ENCODE results near the gene PFKFB4. TPM values are rescaled to one million over a fixed set of nuclear protein-coding genes. Genes with fewer than 3 reads are reported as not detected.
"Not testable (repeated sequence)": the region's sequence is repeated elsewhere in the genome, so short reads cannot be mapped to it uniquely, and the experiment has no call there.

PFKFB4 gene
- total RNA-seq, 2 experiments from 2014 or later: 90.8 to 94.0 TPM

- no peak for TF ChIP-seq CTCF (IDR thresholded peaks at IDR 0.05)
- POLR2A ChIA-PET: interaction anchor here (1.0 kb wide), 1 partner anchor 8 kb away, joined by 3 read pairs; no protein-coding TSS in a partner anchor
- CTCF ChIA-PET: interaction anchor here (1.3 to 3.1 kb wide), 3 partner anchors 17 to 132 kb away, joined by 3 to 18 read pairs (median 5); no protein-coding TSS in a partner anchor
Measured at GRCh38 chr3:48532271-48532976, 24.2 kb downstream of the PFKFB4 start.

GRCh38 chr3:48530701-48531100 is 25.9 kb downstream of the PFKFB4 start:
- intact Hi-C loops (cut with micrococcal nuclease); DNase-seq; H3K4me1 Mint-ChIP-seq (ENCODE audit: low read depth); H3K4me3 Mint-ChIP-seq; H3K27me3 Mint-ChIP-seq; H3K9me3 Mint-ChIP-seq; ATAC-seq; H3K27ac Mint-ChIP-seq: not testable (repeated sequence)
- H3K36me3 Mint-ChIP-seq (ENCODE audit: low read depth): peaks cover 55% of the 10 kb centered on the region
- ChIA-PET CTCF (interaction anchor here (1.1 to 1.2 kb wide), 2 partner anchors 11 to 95 kb away, joined by 3 to 4 read pairs; no protein-coding TSS in a partner anchor), POLR2A (interaction anchor here (1.4 kb wide), 1 partner anchor 11 kb away, joined by 3 read pairs; no protein-coding TSS in a partner anchor)

More at GRCh38 chr3:48532271-48532976, 24.2 kb downstream of the PFKFB4 start:
- no peaks in the 10 kb centered on the region for H3K27me3 Mint-ChIP-seq
- DNase-seq: no peak
- peaks cover 61% of the 10 kb centered on the region for H3K36me3 Mint-ChIP-seq (ENCODE audit: low read depth)
- no peak overlapping the region for H3K4me3 Mint-ChIP-seq
- H3K9me3 Mint-ChIP-seq: no peaks in the 10 kb centered on the region
- no peak overlapping the region for H3K27ac Mint-ChIP-seq
- ATAC-seq: no peak
- no peaks in the 10 kb centered on the region for H3K4me1 Mint-ChIP-seq (ENCODE audit: low read depth)
- intact Hi-C loops (cut with micrococcal nuclease): no loop called here

- Mint-ChIP-seq H3K27me3 (no peaks in the 10 kb centered on the region), H3K9me3 (no peaks in the 10 kb centered on the region), H3K27ac (no peak overlapping the region), H3K4me1 (ENCODE audit: low read depth) (no peaks in the 10 kb centered on the region), H3K4me3 (no peak overlapping the region), H3K36me3 (ENCODE audit: low read depth) (peaks cover 49% of the 10 kb centered on the region)
- ChIA-PET POLR2A (interaction anchor here (1.4 kb wide), 1 partner anchor 12 kb away, joined by 3 read pairs; no protein-coding TSS in a partner anchor), CTCF (interaction anchor here (1.3 to 1.5 kb wide), 3 partner anchors 20 to 128 kb away, joined by 4 to 8 read pairs (median 6); no protein-coding TSS in a partner anchor)
- intact Hi-C loops (cut with micrococcal nuclease): no loop called here
- no peak for DNase-seq
- no peak for ATAC-seq
- no peak for TF ChIP-seq CTCF (IDR thresholded peaks at IDR 0.05)
Measured at GRCh38 chr3:48528754-48529153, 27.8 kb downstream of the PFKFB4 start.

GRCh38 chr3:48528048-48528447 is 28.6 kb downstream of the PFKFB4 start:
- TF ChIP-seq CTCF (IDR thresholded peaks at IDR 0.05): no peak
- intact Hi-C loops (cut with micrococcal nuclease): no loop called here
- ChIA-PET POLR2A (no interaction called here), CTCF (interaction anchor here (1.3 to 1.5 kb wide), 2 partner anchors 21 to 92 kb away, joined by 6 to 8 read pairs; no protein-coding TSS in a partner anchor)
- DNase-seq (no peak), ATAC-seq (no peak)
- Mint-ChIP-seq H3K9me3 (no peaks in the 10 kb centered on the region), H3K4me1 (ENCODE audit: low read depth) (no peaks in the 10 kb centered on the region), H3K36me3 (ENCODE audit: low read depth) (peaks cover 46% of the 10 kb centered on the region), H3K27ac (no peak overlapping the region), H3K27me3 (no peaks in the 10 kb centered on the region), H3K4me3 (no peak overlapping the region)

- Mint-ChIP-seq H3K36me3 (ENCODE audit: low read depth) (peaks cover 35% of the 10 kb centered on the region), H3K9me3 (no peaks in the 10 kb centered on the region), H3K27ac (no peak overlapping the region), H3K4me1 (ENCODE audit: low read depth) (no peaks in the 10 kb centered on the region), H3K27me3 (no peaks in the 10 kb centered on the region), H3K4me3 (no peak overlapping the region)
- intact Hi-C loops (cut with micrococcal nuclease): no loop called here
- CTCF ChIA-PET: interaction anchor here (1.2 to 2.8 kb wide), 3 partner anchors 17 to 125 kb away, joined by 3 to 11 read pairs (median 3); no protein-coding TSS in a partner anchor
- no peak for TF ChIP-seq CTCF (IDR thresholded peaks at IDR 0.05)
- ATAC-seq (no peak), DNase-seq (no peak)
- POLR2A ChIA-PET: interaction anchor here (2.3 to 2.9 kb wide), 2 partner anchors 9 to 15 kb away, joined by 7 to 8 read pairs; no protein-coding TSS in a partner anchor
Measured at GRCh38 chr3:48524970-48525369, 31.6 kb downstream of the PFKFB4 start.

All from activated CD8-positive, alpha-beta T cell treated with anti-CD3 and anti-CD28 coated beads for 36 hours (primary cell).